OCI-LY7 (cell line): Measurements from ENCODE around the gene TRPM3.

Source experiments
- CTCF ChIP-seq: fragments of 200-600 bp; sonication (generic); conservative IDR thresholded peaks from 2 replicates; pipeline ENCODE4 v1.5.1; 2014; ENCODE audit warnings: mild to moderate bottlenecking, antibody characterized with exemption, low read length, moderate library complexity, mixed read lengths
- EZH2phosphoT487 ChIP-seq: fragments of 200-600 bp; sonication (generic); IDR thresholded peaks from 2 replicates; pipeline ENCODE4 v1.6.1; 2018; ENCODE audit warnings: low read depth, borderline replicate concordance, mild to moderate bottlenecking, mixed run types, antibody characterized with exemption, low read length, moderate library complexity, mixed read lengths

- TF ChIP-seq CTCF (no peak), EZH2phosphoT487 (no peak)
Measured at GRCh38 chr9:71162126-71162525, 40.7 kb upstream of the TRPM3 start.
